ENCODE results near the gene FAM111B.

Gene FAM111B

DNA sequence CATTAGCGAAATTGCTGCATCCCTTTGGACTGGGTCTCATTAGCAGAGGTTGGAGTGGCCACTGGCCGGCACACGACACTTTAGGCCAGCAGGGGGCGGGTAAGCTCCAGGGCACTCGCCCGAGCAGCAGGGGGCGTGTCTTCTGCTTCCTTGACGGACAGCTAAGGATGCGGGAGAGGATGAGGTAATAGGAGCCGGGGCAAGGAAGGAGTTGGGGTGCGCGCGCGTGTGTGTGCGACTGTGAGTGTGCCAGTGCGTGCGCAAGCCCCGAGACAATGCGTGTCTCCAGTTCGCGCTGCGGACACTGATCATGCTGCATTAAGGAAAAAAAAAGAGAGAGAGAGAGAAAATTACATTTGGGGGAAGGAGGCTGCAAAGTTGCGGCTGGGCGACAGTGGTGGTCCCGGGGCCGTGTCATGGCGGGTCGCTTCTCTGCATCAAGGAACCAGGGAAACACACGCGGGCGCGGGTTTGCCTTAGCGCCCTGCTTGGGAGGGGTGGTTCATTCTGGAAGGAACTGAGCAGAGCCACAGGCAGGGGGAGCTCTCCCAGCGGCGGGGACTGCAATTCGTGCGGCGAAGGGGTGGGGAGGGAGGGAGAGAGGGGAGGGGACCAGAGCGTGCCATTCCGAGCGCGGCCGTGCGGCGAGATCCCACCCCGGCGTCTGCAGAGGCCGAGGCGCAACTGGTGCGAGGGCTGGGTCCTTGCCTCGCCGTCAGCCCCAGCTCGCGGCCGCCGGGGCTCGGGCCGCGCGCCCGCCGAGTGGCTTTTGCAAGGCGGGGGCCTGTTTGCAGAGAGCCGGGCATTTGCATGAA, 64.7 kb downstream of the FAM111B start, which contains the start of gene DTX4:
Gene DTX4, plus strand, starts transcription at position 625 of the 815 bp plus-strand sequence. CDS start 464 bp downstream, outside the sequence.
- peak; percentile 100 for TF ChIP-seq CTCF (IDR thresholded peaks at IDR 0.05; ENCODE audit: control extremely low read depth, extremely low read depth, low read depth, missing control alignments)
- DNase-seq (ENCODE audit: extremely low spot score) = peak; percentile 89
- ChIA-PET CTCF (interaction anchor here (0.6 to 26.3 kb wide), 52 partner anchors 8 to 605 kb away, joined by 3 to 962 read pairs (median 5); partner anchors contain the start of genes FAM111A, MPEG1, OR5A1 and OR5A2), POLR2A (interaction anchor here (1.0 to 1.5 kb wide), 2 partner anchors 14 to 26 kb away, joined by 3 to 10 read pairs; no protein-coding TSS in a partner anchor)

DNA sequence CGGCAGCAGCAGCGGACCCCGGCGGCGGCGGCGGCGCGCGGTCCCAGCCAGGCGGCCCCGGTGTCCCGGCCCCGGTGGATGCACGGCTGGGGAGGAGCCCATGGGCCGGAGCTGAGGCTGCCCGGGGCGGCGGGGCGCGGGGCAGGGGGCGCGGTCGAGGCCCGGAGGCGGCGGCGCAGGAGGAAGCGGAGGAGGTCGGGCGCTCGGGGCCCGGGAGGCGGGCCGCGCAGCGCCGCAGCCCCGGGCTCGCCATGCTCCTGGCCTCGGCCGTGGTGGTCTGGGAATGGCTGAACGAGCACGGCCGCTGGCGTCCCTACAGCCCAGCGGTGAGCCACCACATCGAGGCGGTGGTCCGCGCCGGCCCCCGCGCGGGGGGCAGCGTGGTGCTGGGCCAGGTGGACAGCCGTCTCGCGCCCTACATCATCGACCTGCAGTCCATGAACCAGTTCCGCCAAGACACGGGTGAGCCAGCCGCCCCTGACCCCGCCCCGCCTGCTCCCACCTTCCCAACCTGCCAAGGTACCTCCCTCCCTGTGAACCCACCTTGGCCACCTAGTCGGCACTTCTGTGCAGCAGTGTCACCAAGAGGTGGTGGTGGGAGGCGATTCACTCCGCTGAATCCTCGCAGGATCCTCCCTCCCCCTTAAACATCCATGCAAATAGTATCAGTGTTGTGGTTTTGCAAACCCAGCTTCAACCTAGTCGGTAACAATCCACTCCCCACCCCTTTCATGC, 65.5 kb downstream of the FAM111B start:
- ChIA-PET CTCF (interaction anchor here (1.0 to 26.3 kb wide), 41 partner anchors 9 to 504 kb away, joined by 3 to 962 read pairs (median 7); partner anchors contain the start of genes FAM111A, MPEG1, OR5A1 and OR5A2), POLR2A (interaction anchor here (1.5 kb wide), 1 partner anchor 13 kb away, joined by 10 read pairs; no protein-coding TSS in a partner anchor)
- peak; percentile 68 for DNase-seq (ENCODE audit: extremely low spot score)
- no peak for TF ChIP-seq CTCF (IDR thresholded peaks at IDR 0.05; ENCODE audit: control extremely low read depth, extremely low read depth, low read depth, missing control alignments)

DNA sequence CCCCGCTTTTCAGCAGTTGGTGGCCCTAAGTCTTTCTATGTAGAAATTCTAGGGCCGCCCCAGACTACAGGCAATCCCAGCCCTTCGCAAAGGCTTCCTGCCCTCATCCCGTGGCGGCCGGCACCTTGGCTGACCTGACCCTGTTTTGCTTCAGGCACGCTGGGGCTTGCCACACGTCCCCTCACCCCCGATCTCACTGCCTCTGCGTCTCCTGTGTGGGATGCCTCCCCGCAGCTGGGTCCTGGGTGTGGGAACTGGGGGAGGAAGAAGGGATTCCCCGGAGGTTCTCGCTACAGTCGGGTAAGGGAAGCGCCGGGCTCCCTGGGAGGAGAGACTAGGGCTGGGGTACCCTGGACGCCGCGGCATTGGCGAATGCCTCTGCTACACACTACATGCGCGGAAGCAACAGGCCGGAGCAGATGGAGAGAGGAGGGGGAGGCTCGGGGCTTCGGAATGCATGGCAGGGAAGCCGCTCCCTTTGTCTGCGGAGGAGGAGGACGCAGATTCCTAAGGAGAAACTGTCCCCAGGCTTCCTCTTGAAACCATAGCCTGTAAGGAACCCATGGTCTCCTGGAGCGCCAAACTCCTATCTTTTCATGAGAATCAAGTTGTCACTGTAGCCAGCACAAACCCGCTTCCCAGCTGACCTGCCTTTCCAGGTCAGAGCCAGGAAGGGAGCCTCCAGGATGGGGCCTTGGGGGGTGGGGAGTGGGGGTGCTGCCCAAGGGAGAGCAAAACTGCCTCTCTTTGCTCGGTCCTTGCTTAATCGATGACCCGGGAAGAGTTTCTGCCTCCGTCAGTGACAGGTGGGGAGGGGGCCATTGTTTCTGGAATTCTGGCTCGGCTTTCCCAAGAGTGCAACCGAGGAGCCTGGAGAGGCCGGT, 66.3 kb downstream of the FAM111B start:
- POLR2A ChIA-PET = no interaction called here
- CTCF ChIA-PET = interaction anchor here (1.1 to 26.3 kb wide), 10 partner anchors 15 to 262 kb away, joined by 3 to 962 read pairs (median 18); partner anchors contain the start of genes FAM111A, MPEG1 and OR5A1
- no peak for DNase-seq (ENCODE audit: extremely low spot score)
- no peak for TF ChIP-seq CTCF (IDR thresholded peaks at IDR 0.05; ENCODE audit: control extremely low read depth, extremely low read depth, low read depth, missing control alignments)

DNA sequence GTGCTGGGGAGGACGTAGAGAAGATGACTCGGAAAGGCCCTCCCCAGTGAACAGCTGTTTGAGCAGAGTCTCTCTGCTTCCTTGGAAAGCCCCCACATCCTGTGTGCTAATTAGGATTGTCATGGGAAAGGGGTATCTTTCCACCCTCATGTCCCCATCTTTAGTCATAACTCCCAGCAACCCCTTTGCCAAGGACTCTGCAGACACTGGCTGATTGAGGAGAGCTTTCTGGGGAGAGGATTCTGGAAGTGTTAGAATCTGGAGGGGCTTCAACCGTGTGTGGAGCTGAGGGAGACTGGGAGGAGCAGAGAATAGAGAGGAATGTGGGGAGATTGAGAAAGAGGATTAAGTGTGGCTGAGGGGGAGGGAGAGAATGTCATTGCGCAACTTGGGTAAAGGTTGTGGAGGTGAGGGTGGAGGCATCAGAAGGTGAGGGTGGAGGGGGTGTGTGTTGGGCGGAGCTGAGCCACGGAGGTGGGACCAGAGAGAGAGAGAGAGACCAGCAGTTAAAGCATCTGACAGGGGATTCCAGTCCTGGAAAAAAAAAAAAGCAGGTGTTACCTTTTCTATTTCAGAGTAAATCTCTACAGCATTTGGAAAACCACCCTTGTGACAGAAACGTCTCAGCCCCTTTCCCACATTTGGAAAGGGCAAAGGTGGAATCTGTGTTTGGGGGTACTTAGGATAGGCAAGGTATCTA, 67.1 kb downstream of the FAM111B start:
- no peak for DNase-seq (ENCODE audit: extremely low spot score)
- POLR2A ChIA-PET = no interaction called here
- no peak for TF ChIP-seq CTCF (IDR thresholded peaks at IDR 0.05; ENCODE audit: control extremely low read depth, extremely low read depth, low read depth, missing control alignments)
- CTCF ChIA-PET = interaction anchor here (1.1 to 26.3 kb wide), 4 partner anchors 16 to 257 kb away, joined by 3 to 962 read pairs (median 42); partner anchors contain the start of gene MPEG1

DNA sequence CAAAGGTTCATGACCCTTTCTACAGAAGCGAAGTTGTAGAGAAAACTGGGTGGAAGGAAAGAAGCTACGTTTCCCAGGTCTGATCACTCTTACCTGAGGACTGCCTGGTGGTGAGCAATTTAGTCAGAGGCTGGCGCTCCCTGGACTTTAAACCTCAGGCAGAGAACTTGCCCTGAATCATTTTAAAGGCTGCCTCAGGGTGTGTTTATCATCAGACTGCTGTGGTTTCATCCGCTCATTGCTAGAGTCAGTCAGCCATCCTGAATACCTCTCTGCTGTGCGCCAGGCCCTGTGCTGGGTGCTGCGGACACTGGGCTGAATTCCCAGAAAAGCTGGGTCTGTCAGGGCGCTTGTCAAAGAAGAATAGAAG, 67.6 kb downstream of the FAM111B start:
- POLR2A ChIA-PET = no interaction called here

More for the DNA sequence above, 67.6 kb downstream of the FAM111B start:
- TF ChIP-seq CTCF (IDR thresholded peaks at IDR 0.05; ENCODE audit: control extremely low read depth, extremely low read depth, low read depth, missing control alignments) = no peak
- CTCF ChIA-PET = interaction anchor here (1.7 to 26.3 kb wide), 3 partner anchors 17 to 256 kb away, joined by 8 to 962 read pairs (median 77); partner anchors contain the start of gene MPEG1
- DNase-seq (ENCODE audit: extremely low spot score) = no peak

Measured in GM10248 (cell line).